GM10266 (cell line): ENCODE data around the gene ZNF335.
A peak's percentile ranks its signal among the peaks of the same experiment; 100 is the strongest.

ENCODE experiments used
- DNase-seq: peaks from one replicate; pipeline ENCODE4 v3.0.0; 2012; ENCODE audit errors: extremely low spot score
- TF ChIP-seq, protein P1 (sequence below): IDR thresholded peaks from 2 replicates; pipeline ENCODE4 v1.5.1; 2012; ENCODE audit warnings: mild to moderate bottlenecking, low read depth; ENCODE audit not compliant: control insufficient read depth, insufficient read depth; ENCODE audit errors: missing control alignments

ZNF335 gene

DNA sequence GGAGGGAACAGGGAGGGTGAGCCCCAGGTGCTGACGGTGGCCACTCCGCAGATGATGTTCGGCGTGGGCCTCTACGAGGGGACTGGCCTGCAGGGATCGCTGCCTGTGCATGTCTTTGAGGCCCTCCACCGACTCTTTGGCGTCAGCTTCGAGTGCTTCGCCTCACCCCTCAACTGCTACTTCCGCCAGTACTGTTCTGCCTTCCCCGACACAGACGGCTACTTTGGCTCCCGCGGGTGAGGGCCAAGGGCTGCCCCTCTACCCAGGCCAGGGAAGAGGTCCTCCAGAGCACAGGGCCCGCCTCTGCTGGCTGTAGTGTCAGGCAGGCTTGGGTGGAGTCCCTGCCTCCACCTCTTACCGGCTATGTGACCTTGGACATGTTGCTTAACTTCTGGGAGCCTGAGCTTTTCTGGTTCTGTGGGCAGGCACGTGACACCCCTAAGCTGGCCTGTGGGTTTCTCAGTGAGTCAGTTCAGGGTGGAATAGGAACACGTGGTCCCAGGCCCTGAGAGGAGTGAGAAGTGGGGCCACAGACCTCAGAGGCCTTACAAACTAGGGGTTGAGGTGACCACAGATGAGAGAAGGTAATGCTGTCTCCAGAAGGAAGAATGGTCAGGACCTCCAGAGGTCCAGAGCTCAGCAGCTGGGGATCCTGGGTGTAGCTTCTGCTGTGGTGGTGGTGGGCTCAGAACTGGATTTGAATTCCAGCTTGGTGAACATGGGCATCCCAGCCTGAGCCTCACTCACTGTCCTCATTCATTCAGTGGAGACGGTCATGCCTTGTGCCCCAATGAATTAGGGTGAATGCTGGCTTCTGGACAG is 25.6 kb downstream of the ZNF335 start:
- peak; percentile 38 for DNase-seq
- TF ChIP-seq, protein P1, sequence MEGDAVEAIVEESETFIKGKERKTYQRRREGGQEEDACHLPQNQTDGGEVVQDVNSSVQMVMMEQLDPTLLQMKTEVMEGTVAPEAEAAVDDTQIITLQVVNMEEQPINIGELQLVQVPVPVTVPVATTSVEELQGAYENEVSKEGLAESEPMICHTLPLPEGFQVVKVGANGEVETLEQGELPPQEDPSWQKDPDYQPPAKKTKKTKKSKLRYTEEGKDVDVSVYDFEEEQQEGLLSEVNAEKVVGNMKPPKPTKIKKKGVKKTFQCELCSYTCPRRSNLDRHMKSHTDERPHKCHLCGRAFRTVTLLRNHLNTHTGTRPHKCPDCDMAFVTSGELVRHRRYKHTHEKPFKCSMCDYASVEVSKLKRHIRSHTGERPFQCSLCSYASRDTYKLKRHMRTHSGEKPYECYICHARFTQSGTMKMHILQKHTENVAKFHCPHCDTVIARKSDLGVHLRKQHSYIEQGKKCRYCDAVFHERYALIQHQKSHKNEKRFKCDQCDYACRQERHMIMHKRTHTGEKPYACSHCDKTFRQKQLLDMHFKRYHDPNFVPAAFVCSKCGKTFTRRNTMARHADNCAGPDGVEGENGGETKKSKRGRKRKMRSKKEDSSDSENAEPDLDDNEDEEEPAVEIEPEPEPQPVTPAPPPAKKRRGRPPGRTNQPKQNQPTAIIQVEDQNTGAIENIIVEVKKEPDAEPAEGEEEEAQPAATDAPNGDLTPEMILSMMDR: no peak

DNA sequence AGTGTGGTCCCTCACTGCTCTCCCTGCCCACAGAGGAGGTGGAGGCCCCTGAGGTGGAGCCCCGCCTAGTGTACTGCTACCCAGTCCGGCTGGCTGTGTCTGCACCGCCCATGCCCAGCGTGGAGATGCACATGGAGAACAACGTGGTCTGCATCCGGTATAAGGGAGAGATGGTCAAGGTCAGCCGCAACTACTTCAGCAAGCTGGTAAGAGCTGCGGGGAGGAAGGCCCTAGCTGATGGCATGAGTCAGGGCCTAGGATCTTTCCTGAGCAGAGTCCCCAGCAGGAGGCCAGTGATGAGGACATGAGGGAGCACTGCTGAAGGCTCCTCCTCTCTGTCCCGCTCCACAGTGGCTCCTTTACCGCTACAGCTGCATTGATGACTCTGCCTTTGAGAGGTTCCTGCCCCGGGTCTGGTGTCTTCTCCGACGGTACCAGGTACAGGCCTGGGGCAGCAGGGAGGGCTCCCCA is 26.3 kb downstream of the ZNF335 start:
- TF ChIP-seq, protein P1: no peak
- DNase-seq: no peak

- TF ChIP-seq, protein P1: no peak
- DNase-seq: no peak
Measured at GRCh38 chr20:45944965-45945677, 26.9 kb downstream of the ZNF335 start.

GRCh38 chr20:45944151-45944964 is 27.6 kb downstream of the ZNF335 start:
- TF ChIP-seq, protein P1: no peak
- no peak for DNase-seq

GRCh38 chr20:45943613-45944012 is 28.4 kb downstream of the ZNF335 start:
- TF ChIP-seq, protein P1: no peak
- DNase-seq: no peak

- TF ChIP-seq, protein P1: no peak
- DNase-seq: no peak
Measured at GRCh38 chr20:45940469-45940868, 31.5 kb downstream of the ZNF335 start.

DNA sequence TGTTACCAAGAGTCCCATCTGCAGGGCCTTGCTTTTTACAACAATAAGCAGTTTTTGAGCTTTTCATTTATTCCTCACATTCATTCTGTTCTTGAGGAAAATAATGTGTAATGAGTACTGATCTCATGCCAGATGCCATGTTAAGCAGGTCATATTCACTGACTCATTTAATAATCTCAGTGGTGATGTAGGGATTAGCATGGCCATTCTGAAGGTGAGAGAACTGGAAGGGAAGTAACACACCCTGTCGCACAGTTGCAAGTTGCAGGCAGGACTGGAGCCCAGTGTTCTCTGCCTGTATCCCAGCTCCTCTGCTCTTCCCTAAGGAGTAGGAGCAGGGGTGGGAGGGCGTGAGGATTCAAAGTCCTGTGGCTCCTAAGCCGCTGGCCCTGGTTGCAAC is 31.9 kb downstream of the ZNF335 start:
- DNase-seq: no peak
- TF ChIP-seq, protein P1: no peak
